Gastrocnemius medialis (tissue), 4 donors: ENCODE results near the gene PPY.

Source experiments
- POLR2A ChIP-seq, 2 donors: fragments of 450-650 bp; IDR thresholded peaks; one replicate each; pipeline ENCODE4 v1.6.1; 2017; ENCODE audit warnings: antibody characterized with exemption in 2 of 2, mild to moderate bottlenecking in 2 of 2, moderate library complexity in 2 of 2
- TF ChIP-seq, protein P1 (sequence below), 5 experiments: fragments of 450-650 bp in 3 of 5; fragments of 200-600 bp in 2 of 5; sonication (generic) in 2 of 5; IDR thresholded peaks in 4 of 5; conservative IDR thresholded peaks in 1 of 5; 1 replicate in 4 of 5; 2 replicates in 1 of 5; pipeline ENCODE4 v1.5.1; 2016 to 2019; ENCODE audit warnings: antibody characterized with exemption in 5 of 5, mild to moderate bottlenecking in 3 of 5, moderate library complexity in 3 of 5

DNA sequence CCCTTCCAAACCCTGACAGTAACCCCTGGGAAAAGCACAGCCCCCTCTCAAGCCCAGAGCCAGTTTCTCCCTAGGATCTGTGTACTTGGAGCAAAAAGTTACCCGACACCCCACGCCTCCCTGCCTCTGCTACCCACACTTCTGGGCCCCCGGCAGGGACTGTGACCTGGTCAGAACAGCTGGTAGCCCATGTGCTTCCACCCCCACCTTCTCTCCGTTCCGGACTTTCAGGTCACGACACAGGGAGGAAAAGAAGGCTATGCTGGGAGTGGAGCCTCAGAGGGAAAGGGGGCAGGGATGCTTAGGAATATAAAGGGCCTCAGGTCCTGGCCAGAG, 6.4 kb downstream of the PPY start:
- TF ChIP-seq, protein P1, sequence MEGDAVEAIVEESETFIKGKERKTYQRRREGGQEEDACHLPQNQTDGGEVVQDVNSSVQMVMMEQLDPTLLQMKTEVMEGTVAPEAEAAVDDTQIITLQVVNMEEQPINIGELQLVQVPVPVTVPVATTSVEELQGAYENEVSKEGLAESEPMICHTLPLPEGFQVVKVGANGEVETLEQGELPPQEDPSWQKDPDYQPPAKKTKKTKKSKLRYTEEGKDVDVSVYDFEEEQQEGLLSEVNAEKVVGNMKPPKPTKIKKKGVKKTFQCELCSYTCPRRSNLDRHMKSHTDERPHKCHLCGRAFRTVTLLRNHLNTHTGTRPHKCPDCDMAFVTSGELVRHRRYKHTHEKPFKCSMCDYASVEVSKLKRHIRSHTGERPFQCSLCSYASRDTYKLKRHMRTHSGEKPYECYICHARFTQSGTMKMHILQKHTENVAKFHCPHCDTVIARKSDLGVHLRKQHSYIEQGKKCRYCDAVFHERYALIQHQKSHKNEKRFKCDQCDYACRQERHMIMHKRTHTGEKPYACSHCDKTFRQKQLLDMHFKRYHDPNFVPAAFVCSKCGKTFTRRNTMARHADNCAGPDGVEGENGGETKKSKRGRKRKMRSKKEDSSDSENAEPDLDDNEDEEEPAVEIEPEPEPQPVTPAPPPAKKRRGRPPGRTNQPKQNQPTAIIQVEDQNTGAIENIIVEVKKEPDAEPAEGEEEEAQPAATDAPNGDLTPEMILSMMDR (IDR thresholded peaks at IDR 0.05 in 4 of 5, conservative IDR thresholded peaks at IDR 0.05 in 1 of 5), result no peak
- TF ChIP-seq POLR2A (IDR thresholded peaks at IDR 0.05), result no peak
